Measurements from ENCODE around the gene FOXRED1. TPM values are rescaled to one million over a fixed set of nuclear protein-coding genes. Genes with fewer than 3 reads are reported as not detected.

FOXRED1 gene
- total and polyA plus RNA-seq, 10 of the 15 experiments (the other 5 are each of a cell fraction or from before 2014, with no cell fraction given) = 9.9 to 67.7 (median 38.0) TPM

DNA sequence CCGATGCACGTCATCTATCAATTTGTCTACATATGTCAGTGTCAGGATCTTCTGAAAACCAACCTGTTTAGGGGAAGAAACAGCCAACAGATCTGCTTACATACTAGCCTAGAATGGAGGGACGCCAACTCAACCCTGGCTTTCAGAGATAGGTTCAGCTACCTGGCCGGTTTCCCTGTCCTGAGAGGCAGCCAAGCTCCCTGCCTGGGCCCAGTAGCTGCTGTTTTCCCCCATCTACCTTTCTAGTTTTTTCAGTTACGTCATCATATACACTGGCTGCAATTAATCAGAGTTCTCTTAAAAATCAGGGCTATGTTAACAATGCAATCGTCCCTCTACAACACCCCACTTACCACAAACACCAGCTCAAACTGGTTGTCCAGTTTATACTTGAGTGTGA, 1.3 kb upstream of the FOXRED1 start:
- POLR2A ChIA-PET = interaction anchor here (0.6 to 2.9 kb wide), 6 partner anchors 12 to 51 kb away, joined by 3 to 10 read pairs (median 3); partner anchors contain the start of gene TIRAP
- in situ Hi-C loops (cut with MboI) (no loop called here), intact Hi-C loops (cut with micrococcal nuclease; ENCODE audit: unreplicated experiment) (loop anchor here (2.0 to 5.0 kb wide), 2 partner anchors 37 to 55 kb away; partner anchors contain the start of genes DCPS, FAM118B and RPUSD4)
- SMC1A ChIA-PET (ENCODE audit: uncharacterized antibody, unreplicated experiment) = interaction anchor here (0.7 kb wide), 1 partner anchor 9 kb away, joined by 3 read pairs; no protein-coding TSS in a partner anchor
- Histone ChIP-seq H3K36me3 (ENCODE audit: control insufficient read depth in 2 of 2, insufficient read depth in 2 of 2, low read length in 1 of 2) (peaks cover 25 to 55% of the 10 kb centered on the region in 2 experiments), H3K9me3 (replicated peaks; ENCODE audit: control insufficient read depth, insufficient read depth, low read length) (no peaks in the 10 kb centered on the region), H3K27me3 (replicated peaks in 1 of 2; ENCODE audit: control insufficient read depth in 2 of 2, insufficient read depth in 2 of 2, low read length in 1 of 2) (no peaks in the 10 kb centered on the region), H3K9ac (ENCODE audit: control insufficient read depth, insufficient read depth, low read length) (peak overlapping the region; percentile 97), H4K20me1 (ENCODE audit: control insufficient read depth, insufficient read depth) (no peaks in the 10 kb centered on the region; the same call in 1 of the 2 replicates), H3K4me2 (ENCODE audit: control insufficient read depth, insufficient read depth) (peak overlapping the region; percentile 98), H3K79me2 (ENCODE audit: control insufficient read depth, insufficient read depth, low read length) (peaks cover 37% of the 10 kb centered on the region), H3K4me3 (peak overlapping the region; percentile 92), H3K27ac (ENCODE audit: control insufficient read depth, insufficient read depth) (peak overlapping the region; percentile 85), H3K4me1 (ENCODE audit: control insufficient read depth, insufficient read depth, low read length) (peaks cover 3% of the 10 kb centered on the region; the same call in 1 of the 2 replicates), H2AFZ (ENCODE audit: control insufficient read depth, low read depth, low read length) (no peak overlapping the region)
- FAIRE-seq (no peak), ATAC-seq (no peak), DNase-seq (ENCODE audit: low read depth, low spot score) (no peak)
- CTCF ChIA-PET = interaction anchor here (0.6 to 2.4 kb wide), 2 partner anchors 213 to 283 kb away, joined by 4 to 7 read pairs; no protein-coding TSS in a partner anchor
- TSS peak; percentile 67 for BruUV-seq (replicated peaks)
- no peak for TF ChIP-seq DPF2 (IDR thresholded peaks at IDR 0.05)
- TF ChIP-seq SIN3A (IDR thresholded peaks at IDR 0.05; ENCODE audit: low read depth, low read length) = no peak
- no peak for TF ChIP-seq CREM (IDR thresholded peaks at IDR 0.05; ENCODE audit: low read depth)
- TF ChIP-seq TBL1XR1 (IDR thresholded peaks at IDR 0.05; ENCODE audit: low read depth, low read length) = no peak
- no peak for TF ChIP-seq STAT1 (conservative IDR thresholded peaks at IDR 0.05)
- peak; percentile 76 for TF ChIP-seq ATF7 (IDR thresholded peaks at IDR 0.05; ENCODE audit: low read depth)
- TF ChIP-seq ASH2L (IDR thresholded peaks at IDR 0.05; ENCODE audit: borderline replicate concordance, low read depth) = no peak
- no peak for TF ChIP-seq ZNF384 (IDR thresholded peaks at IDR 0.05; ENCODE audit: borderline replicate concordance, low read depth, low read length)
- no peak for TF ChIP-seq MXI1 (IDR thresholded peaks at IDR 0.05; ENCODE audit: low read depth, low read length)
- no peak for TF ChIP-seq SUZ12 (IDR thresholded peaks at IDR 0.05; ENCODE audit: unreplicated experiment)
- no peak for TF ChIP-seq SRF (IDR thresholded peaks at IDR 0.05; ENCODE audit: low read depth in 2 of 2, low read length in 2 of 2)
- TF ChIP-seq, protein P1, sequence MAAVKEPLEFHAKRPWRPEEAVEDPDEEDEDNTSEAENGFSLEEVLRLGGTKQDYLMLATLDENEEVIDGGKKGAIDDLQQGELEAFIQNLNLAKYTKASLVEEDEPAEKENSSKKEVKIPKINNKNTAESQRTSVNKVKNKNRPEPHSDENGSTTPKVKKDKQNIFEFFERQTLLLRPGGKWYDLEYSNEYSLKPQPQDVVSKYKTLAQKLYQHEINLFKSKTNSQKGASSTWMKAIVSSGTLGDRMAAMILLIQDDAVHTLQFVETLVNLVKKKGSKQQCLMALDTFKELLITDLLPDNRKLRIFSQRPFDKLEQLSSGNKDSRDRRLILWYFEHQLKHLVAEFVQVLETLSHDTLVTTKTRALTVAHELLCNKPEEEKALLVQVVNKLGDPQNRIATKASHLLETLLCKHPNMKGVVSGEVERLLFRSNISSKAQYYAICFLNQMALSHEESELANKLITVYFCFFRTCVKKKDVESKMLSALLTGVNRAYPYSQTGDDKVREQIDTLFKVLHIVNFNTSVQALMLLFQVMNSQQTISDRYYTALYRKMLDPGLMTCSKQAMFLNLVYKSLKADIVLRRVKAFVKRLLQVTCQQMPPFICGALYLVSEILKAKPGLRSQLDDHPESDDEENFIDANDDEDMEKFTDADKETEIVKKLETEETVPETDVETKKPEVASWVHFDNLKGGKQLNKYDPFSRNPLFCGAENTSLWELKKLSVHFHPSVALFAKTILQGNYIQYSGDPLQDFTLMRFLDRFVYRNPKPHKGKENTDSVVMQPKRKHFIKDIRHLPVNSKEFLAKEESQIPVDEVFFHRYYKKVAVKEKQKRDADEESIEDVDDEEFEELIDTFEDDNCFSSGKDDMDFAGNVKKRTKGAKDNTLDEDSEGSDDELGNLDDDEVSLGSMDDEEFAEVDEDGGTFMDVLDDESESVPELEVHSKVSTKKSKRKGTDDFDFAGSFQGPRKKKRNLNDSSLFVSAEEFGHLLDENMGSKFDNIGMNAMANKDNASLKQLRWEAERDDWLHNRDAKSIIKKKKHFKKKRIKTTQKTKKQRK (IDR thresholded peaks at IDR 0.05; ENCODE audit: low read depth, low read length) = no peak
- no peak for TF ChIP-seq RUNX3 (IDR thresholded peaks at IDR 0.05; ENCODE audit: low read length)
- no peak for TF ChIP-seq NR2C2 (IDR thresholded peaks at IDR 0.05; ENCODE audit: borderline replicate concordance, control insufficient read depth, insufficient read length, low read depth)
- TF ChIP-seq, protein P2, sequence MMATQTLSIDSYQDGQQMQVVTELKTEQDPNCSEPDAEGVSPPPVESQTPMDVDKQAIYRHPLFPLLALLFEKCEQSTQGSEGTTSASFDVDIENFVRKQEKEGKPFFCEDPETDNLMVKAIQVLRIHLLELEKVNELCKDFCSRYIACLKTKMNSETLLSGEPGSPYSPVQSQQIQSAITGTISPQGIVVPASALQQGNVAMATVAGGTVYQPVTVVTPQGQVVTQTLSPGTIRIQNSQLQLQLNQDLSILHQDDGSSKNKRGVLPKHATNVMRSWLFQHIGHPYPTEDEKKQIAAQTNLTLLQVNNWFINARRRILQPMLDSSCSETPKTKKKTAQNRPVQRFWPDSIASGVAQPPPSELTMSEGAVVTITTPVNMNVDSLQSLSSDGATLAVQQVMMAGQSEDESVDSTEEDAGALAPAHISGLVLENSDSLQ (IDR thresholded peaks at IDR 0.05) = no peak
- TF ChIP-seq ZNF217 (IDR thresholded peaks at IDR 0.05) = no peak
- no peak for TF ChIP-seq RAD51 (IDR thresholded peaks at IDR 0.05)
- peak; percentile 55 for TF ChIP-seq POLR2A (IDR thresholded peaks at IDR 0.05; ENCODE audit: low read depth, low read length)
- TF ChIP-seq POU2F2 (IDR thresholded peaks at IDR 0.05; ENCODE audit: borderline replicate concordance, low read depth, low read length) = 0 out of 3 replicates have a peak, but pooled peaks have one; percentile 2
- WGBS (ENCODE audit: insufficient coverage, insufficient replicate concordance, low lambda C conversion rate, missing lambda C conversion rate) = 56% methylated on average over 6 of the region's 6 CpGs
- RAD21 ChIA-PET (ENCODE audit: unreplicated experiment) = no interaction called here

Measured in GM12878 (cell line).